Measurements from ENCODE around the gene CLDN6. TPM values are rescaled to one million over a fixed set of nuclear protein-coding genes. Genes with fewer than 3 reads are reported as not detected.
A peak's percentile ranks its signal among the peaks of the same experiment; 100 is the strongest.

Gene CLDN6
- total RNA-seq, 2 donors from 2014 or later: not detected

GRCh38 chr16:2969545-2970521, 48.1 kb downstream of the CLDN6 start:
- Histone ChIP-seq H3K27me3 (replicated peaks; ENCODE audit: insufficient read depth) (peaks cover 22% of the 10 kb centered on the region), H3K36me3 (no peaks in the 10 kb centered on the region), H3K4me3 (peak overlapping the region; percentile 83), H3K9me3 (no peaks in the 10 kb centered on the region), H3K4me1 (ENCODE audit: control insufficient read depth in 1 of 2, low read depth in 2 of 2) (peaks cover 14 to 34% of the 10 kb centered on the region in 2 donors), H3K27ac (no peak overlapping the region)
- no peak for TF ChIP-seq CTCF (IDR thresholded peaks at IDR 0.05)
- ATAC-seq (ENCODE audit: insufficient number of reproducible peaks, low FRiP score, low read depth) (no peak), DNase-seq (ENCODE audit: low spot score) (no peak)

- H3K9me3 ChIP-seq: no peaks in the 10 kb centered on the region
- peaks cover 23 to 42% of the 10 kb centered on the region in 2 donors for H3K4me1 ChIP-seq (ENCODE audit: control insufficient read depth in 1 of 2, low read depth in 2 of 2)
- no peaks in the 10 kb centered on the region for H3K36me3 ChIP-seq
- ATAC-seq (ENCODE audit: insufficient number of reproducible peaks, low FRiP score, low read depth) (peak; percentile 70), DNase-seq (ENCODE audit: low spot score) (no peak)
- TF ChIP-seq CTCF (IDR thresholded peaks at IDR 0.05): no peak
- H3K27me3 ChIP-seq (replicated peaks; ENCODE audit: insufficient read depth): peaks cover 22% of the 10 kb centered on the region
- H3K4me3 ChIP-seq: peak within 1 kb of the TSS; percentile 83
- H3K27ac ChIP-seq: no peak within 1 kb of the TSS
These were observed 49.0 kb downstream of the CLDN6 start, which contains the start of gene PAQR4 for GRCh38 chr16:2968738-2969544. PAQR4 (plus strand) TSS chr16:2969348; CDS start chr16:2969675, 327 bp downstream.

GRCh38 chr16:2968368-2968737, 49.6 kb downstream of the CLDN6 start:
- ATAC-seq (ENCODE audit: insufficient number of reproducible peaks, low FRiP score, low read depth) (no peak), DNase-seq (ENCODE audit: low spot score) (no peak)
- Histone ChIP-seq H3K27me3 (replicated peaks; ENCODE audit: insufficient read depth) (peaks cover 22% of the 10 kb centered on the region), H3K9me3 (no peaks in the 10 kb centered on the region), H3K4me3 (peak overlapping the region; percentile 83), H3K36me3 (no peaks in the 10 kb centered on the region), H3K4me1 (ENCODE audit: control insufficient read depth in 1 of 2, low read depth in 2 of 2) (peaks cover 28 to 48% of the 10 kb centered on the region in 2 donors), H3K27ac (no peak overlapping the region)
- no peak for TF ChIP-seq CTCF (IDR thresholded peaks at IDR 0.05)

GRCh38 chr16:2967721-2968161, 50.2 kb downstream of the CLDN6 start:
- Histone ChIP-seq H3K27me3 (replicated peaks; ENCODE audit: insufficient read depth) (peaks cover 28% of the 10 kb centered on the region), H3K9me3 (no peaks in the 10 kb centered on the region), H3K4me1 (ENCODE audit: control insufficient read depth in 1 of 2, low read depth in 2 of 2) (peaks cover 31 to 54% of the 10 kb centered on the region in 2 donors), H3K27ac (no peak overlapping the region), H3K36me3 (no peaks in the 10 kb centered on the region), H3K4me3 (no peak overlapping the region)
- TF ChIP-seq CTCF (IDR thresholded peaks at IDR 0.05): no peak
- ATAC-seq (ENCODE audit: insufficient number of reproducible peaks, low FRiP score, low read depth) (no peak), DNase-seq (ENCODE audit: low spot score) (no peak)

- ATAC-seq (ENCODE audit: insufficient number of reproducible peaks, low FRiP score, low read depth) (no peak), DNase-seq (ENCODE audit: low spot score) (no peak)
- H3K4me1 ChIP-seq (ENCODE audit: control insufficient read depth in 1 of 2, low read depth in 2 of 2): peaks cover 31 to 54% of the 10 kb centered on the region in 2 donors
- H3K36me3 ChIP-seq: no peaks in the 10 kb centered on the region
- H3K4me3 ChIP-seq: peak overlapping the region; percentile 43
- H3K9me3 ChIP-seq: no peaks in the 10 kb centered on the region
- H3K27ac ChIP-seq: no peak overlapping the region
- H3K27me3 ChIP-seq (replicated peaks; ENCODE audit: insufficient read depth): peaks cover 33% of the 10 kb centered on the region
- no peak for TF ChIP-seq CTCF (IDR thresholded peaks at IDR 0.05)
These were observed 50.8 kb downstream of the CLDN6 start for GRCh38 chr16:2967211-2967631.
